Peyer's patch (tissue), 4 donors: Measurements from ENCODE around the gene MOB3B.

Experiments used
- POLR2A ChIP-seq, 2 donors: fragments of 450-650 bp; IDR thresholded peaks; one replicate each; pipeline ENCODE4 v1.5.1; 2017; ENCODE audit warnings: antibody characterized with exemption in 2 of 2, mild to moderate bottlenecking in 2 of 2, moderate library complexity in 2 of 2
- TF ChIP-seq, protein P1 (sequence below), 6 experiments: fragments of 450-650 bp in 4 of 6; fragments of 200-600 bp in 2 of 6; sonication (generic) in 1 of 6; IDR thresholded peaks; one replicate each; pipeline ENCODE4 v1.5.1; 2017 to 2019; ENCODE audit warnings: antibody characterized with exemption in 6 of 6, mild to moderate bottlenecking in 3 of 6, moderate library complexity in 1 of 6

DNA sequence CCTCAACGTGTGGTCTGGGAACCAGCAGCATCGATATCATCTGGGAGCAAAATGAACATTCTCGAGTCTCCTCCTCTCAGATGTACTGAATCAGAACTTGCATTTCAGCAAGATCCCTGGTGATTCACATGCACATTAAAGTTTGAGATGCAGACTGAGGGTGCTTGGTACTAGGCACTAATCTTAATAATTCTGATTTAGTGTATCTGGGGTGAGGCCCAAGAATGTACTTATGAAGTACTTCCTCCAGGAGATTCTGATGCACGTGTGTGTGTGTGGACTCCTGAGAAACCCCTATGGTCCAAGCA lies 176.5 kb downstream of the MOB3B start:
- TF ChIP-seq, protein P1, sequence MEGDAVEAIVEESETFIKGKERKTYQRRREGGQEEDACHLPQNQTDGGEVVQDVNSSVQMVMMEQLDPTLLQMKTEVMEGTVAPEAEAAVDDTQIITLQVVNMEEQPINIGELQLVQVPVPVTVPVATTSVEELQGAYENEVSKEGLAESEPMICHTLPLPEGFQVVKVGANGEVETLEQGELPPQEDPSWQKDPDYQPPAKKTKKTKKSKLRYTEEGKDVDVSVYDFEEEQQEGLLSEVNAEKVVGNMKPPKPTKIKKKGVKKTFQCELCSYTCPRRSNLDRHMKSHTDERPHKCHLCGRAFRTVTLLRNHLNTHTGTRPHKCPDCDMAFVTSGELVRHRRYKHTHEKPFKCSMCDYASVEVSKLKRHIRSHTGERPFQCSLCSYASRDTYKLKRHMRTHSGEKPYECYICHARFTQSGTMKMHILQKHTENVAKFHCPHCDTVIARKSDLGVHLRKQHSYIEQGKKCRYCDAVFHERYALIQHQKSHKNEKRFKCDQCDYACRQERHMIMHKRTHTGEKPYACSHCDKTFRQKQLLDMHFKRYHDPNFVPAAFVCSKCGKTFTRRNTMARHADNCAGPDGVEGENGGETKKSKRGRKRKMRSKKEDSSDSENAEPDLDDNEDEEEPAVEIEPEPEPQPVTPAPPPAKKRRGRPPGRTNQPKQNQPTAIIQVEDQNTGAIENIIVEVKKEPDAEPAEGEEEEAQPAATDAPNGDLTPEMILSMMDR (IDR thresholded peaks at IDR 0.05), result no peak
- no peak for TF ChIP-seq POLR2A (IDR thresholded peaks at IDR 0.05)
